HG03175 (cell line): ENCODE measurements around the gene CACNA2D3.
"Not testable (repeated sequence)": the region's sequence is repeated elsewhere in the genome, so short reads cannot be mapped to it uniquely, and the experiment has no call there.

ENCODE experiments used
- ATAC-seq: cut with Tn5 transposase; IDR thresholded peaks from one replicate; pipeline ENCODE4 v1.9.1; 2021; ENCODE audit warnings: mild to moderate bottlenecking, moderate library complexity; ENCODE audit not compliant: unreplicated experiment

The CACNA2D3 gene

GRCh38 chr3:55089211-55089610 lies 966.9 kb downstream of the CACNA2D3 start:
- no peak for ATAC-seq

- no peak for ATAC-seq
Observed at GRCh38 chr3:55090291-55090690, 967.9 kb downstream of the CACNA2D3 start.

GRCh38 chr3:55090746-55091145 lies 968.4 kb downstream of the CACNA2D3 start:
- ATAC-seq = no peak

- no peak for ATAC-seq
Observed at GRCh38 chr3:55091381-55092225, 969.3 kb downstream of the CACNA2D3 start.

- no peak for ATAC-seq
Observed at GRCh38 chr3:55094676-55095075, 972.3 kb downstream of the CACNA2D3 start.

GRCh38 chr3:55097441-55097840 lies 975.1 kb downstream of the CACNA2D3 start:
- ATAC-seq = no peak

GRCh38 chr3:55105647-55106046 lies 983.3 kb downstream of the CACNA2D3 start:
- no peak for ATAC-seq

GRCh38 chr3:55107187-55107586 lies 984.8 kb downstream of the CACNA2D3 start:
- ATAC-seq = no peak

GRCh38 chr3:55111906-55112305 lies 989.6 kb downstream of the CACNA2D3 start:
- not testable (repeated sequence) for ATAC-seq

GRCh38 chr3:55118451-55118850 lies 996.1 kb downstream of the CACNA2D3 start:
- ATAC-seq = no peak

- no peak for ATAC-seq
Observed at GRCh38 chr3:55119268-55119667, 996.9 kb downstream of the CACNA2D3 start.

GRCh38 chr3:55122312-55122711 lies 1000.0 kb downstream of the CACNA2D3 start:
- no peak for ATAC-seq
